Caco-2 (cell line): ENCODE measurements around the gene TMEM184B. TPM values are rescaled to one million over a fixed set of nuclear protein-coding genes. Genes with fewer than 3 reads are reported as not detected.
"Not testable (repeated sequence)": the region's sequence is repeated elsewhere in the genome, so short reads cannot be mapped to it uniquely, and the experiment has no call there.

Source experiments
- BruUV-seq: library from RNA; stranded (reverse); fragments of 400-500 nt; replicated peaks from 2 replicates; lab custom pipeline; 2021; lab: Mats Ljungman, UMichigan
- CTCF ChIA-PET: fragments of 300-600 bp; sonication (Branson Sonifier 250); formaldehyde crosslinking; loops from one replicate; lab custom pipeline; 2022; ENCODE audit warnings: antibody characterized with exemption; lab: Charles Lee
- POLR2A ChIA-PET: fragments of 300-600 bp; sonication (Branson Sonifier 250); formaldehyde crosslinking; loops from one replicate; lab custom pipeline; 2022; ENCODE audit warnings: antibody characterized with exemption; lab: Charles Lee
- DNase-seq, 2 experiments: peaks; one replicate each; pipeline versions ENCODE4 v3.0.0 to v3.0.0-alpha.2; 2020 to 2022
- H3K27me3 ChIP-seq: replicated peaks from 2 replicates; pipeline ENCODE4 v1.6.0; 2011; ENCODE audit warnings: low read length; ENCODE audit not compliant: control insufficient read depth, insufficient read depth
- H3K36me3 ChIP-seq: 2 replicates; pipeline ENCODE4 v1.5.1; 2011; ENCODE audit warnings: low read length; ENCODE audit not compliant: control insufficient read depth, insufficient read depth
- H3K4me1 ChIP-seq: fragments of 250-450 bp; sonication (Bioruptor Pico); 2 replicates; pipeline ENCODE4 v1.5.1; 2020; ENCODE audit warnings: mild to moderate bottlenecking
- H3K4me3 ChIP-seq: 2 replicates; pipeline ENCODE4 v1.5.1; 2011; ENCODE audit warnings: low read depth, mild to moderate bottlenecking, control low read depth, low read length
- H3K9me3 ChIP-seq: fragments of 250-450 bp; sonication (Bioruptor Pico); 2 replicates; pipeline ENCODE4 v1.5.1; 2020; ENCODE audit warnings: mild to moderate bottlenecking, moderate library complexity
- H3K27ac Mint-ChIP-seq: one replicate; pipeline ENCODE4 v1.8.0; 2022; ENCODE audit warnings: mixed read lengths; ENCODE audit not compliant: unreplicated experiment
- H3K27me3 Mint-ChIP-seq: one replicate; pipeline ENCODE4 v1.8.0; 2022; ENCODE audit warnings: mixed read lengths; ENCODE audit not compliant: insufficient read depth, unreplicated experiment
- H3K36me3 Mint-ChIP-seq: one replicate; pipeline ENCODE4 v1.8.0; 2022; ENCODE audit warnings: mild to moderate bottlenecking, mixed read lengths; ENCODE audit not compliant: insufficient read depth, unreplicated experiment
- H3K4me1 Mint-ChIP-seq: one replicate; pipeline ENCODE4 v1.8.0; 2022; ENCODE audit warnings: low read depth, mixed read lengths; ENCODE audit not compliant: unreplicated experiment
- H3K4me3 Mint-ChIP-seq: one replicate; pipeline ENCODE4 v1.8.0; 2022; ENCODE audit warnings: mild to moderate bottlenecking, moderate library complexity, mixed read lengths; ENCODE audit not compliant: unreplicated experiment
- H3K9me3 Mint-ChIP-seq: one replicate; pipeline ENCODE4 v1.8.0; 2022; ENCODE audit warnings: mixed read lengths; ENCODE audit not compliant: unreplicated experiment
- intact Hi-C: fragments of 100-400 bp; cut with micrococcal nuclease; formaldehyde crosslinking; loops from one replicate; pipeline ENCODE4 v1.10.0; 2022; ENCODE audit not compliant: unreplicated experiment
- total RNA-seq: library from RNA; stranded (reverse); gene quantifications from 2 replicates; pipeline ENCODE4 v1.2.3, GENCODE V29; 2022
- TF ChIP-seq, protein P1 (sequence below), 2 experiments: fragments of 200-600 bp in 1 of 2; IDR thresholded peaks; 1 replicate in 1 of 2; 2 replicates in 1 of 2; pipeline versions ENCODE4 v1.5.1 to v1.8.0; 2011 to 2022; ENCODE audit warnings: antibody characterized with exemption in 1 of 2, control low read depth in 1 of 2, inconsistent platforms in 1 of 2, low read depth in 1 of 2, low read length in 1 of 2, mild to moderate bottlenecking in 1 of 2, moderate library complexity in 1 of 2; ENCODE audit not compliant: insufficient read depth in 1 of 2, severe bottlenecking in 1 of 2, unreplicated experiment in 1 of 2

TMEM184B gene
- total RNA-seq, 1 experiment from 2014 or later = 53.3 TPM

DNA sequence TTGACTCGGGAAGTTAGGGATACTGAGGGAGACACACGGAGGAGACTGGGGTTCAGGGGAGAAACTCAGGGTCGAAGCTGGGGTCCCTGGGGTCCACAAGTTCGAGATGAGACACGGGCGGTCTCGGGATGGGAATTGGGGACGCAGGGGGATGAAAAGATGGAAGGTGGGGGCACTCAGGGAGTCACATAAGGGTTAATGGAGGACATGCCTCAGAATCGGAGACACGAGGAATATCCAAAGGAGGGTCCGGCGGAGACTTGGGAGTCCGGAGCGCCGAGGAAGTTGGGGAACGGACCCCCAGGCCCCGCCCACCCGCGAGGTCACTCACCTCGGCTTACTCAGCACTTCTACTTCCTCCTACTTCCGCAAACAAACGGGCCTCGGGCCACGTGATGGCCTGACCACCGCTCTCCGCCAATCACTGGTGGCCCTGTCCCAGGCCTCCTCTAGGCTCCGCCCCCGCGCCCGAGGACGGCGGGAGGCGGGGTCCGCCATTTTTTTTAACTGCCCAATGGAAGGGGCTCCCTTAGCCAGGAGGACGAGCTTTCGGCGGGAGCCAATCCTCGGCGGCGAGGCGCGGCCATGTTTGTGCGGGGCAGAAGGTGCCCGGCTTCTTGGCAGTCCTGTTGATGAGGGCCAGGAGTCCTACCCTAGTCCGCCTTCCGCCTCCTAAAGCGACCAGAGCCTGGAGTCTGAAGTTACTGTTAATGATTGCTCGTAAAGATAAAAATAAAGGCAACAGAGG is 91.2 kb downstream of the TMEM184B start, which contains the start of gene PLA2G6:
Gene PLA2G6 (minus strand): TSS at position 378 of the 748 bp plus-strand sequence. CDS start 12,404 bp downstream, outside the sequence.
- Histone ChIP-seq H3K36me3 (no peaks in the 10 kb centered on the region), H3K4me3 (peak within 1 kb of the TSS; percentile 55), H3K9me3 (no peaks in the 10 kb centered on the region), H3K4me1 (peaks cover 44% of the 10 kb centered on the region), H3K27me3 (no peaks in the 10 kb centered on the region)
- peak within 1 kb of the TSS; percentile 97 for H3K4me3 Mint-ChIP-seq
- H3K27me3 Mint-ChIP-seq = no peaks in the 10 kb centered on the region
- DNase-seq = peak; percentile 99
- no TSS peak for BruUV-seq
- H3K4me1 Mint-ChIP-seq = peaks cover 32% of the 10 kb centered on the region
- no peaks in the 10 kb centered on the region for H3K9me3 Mint-ChIP-seq
- TF ChIP-seq, protein P1, sequence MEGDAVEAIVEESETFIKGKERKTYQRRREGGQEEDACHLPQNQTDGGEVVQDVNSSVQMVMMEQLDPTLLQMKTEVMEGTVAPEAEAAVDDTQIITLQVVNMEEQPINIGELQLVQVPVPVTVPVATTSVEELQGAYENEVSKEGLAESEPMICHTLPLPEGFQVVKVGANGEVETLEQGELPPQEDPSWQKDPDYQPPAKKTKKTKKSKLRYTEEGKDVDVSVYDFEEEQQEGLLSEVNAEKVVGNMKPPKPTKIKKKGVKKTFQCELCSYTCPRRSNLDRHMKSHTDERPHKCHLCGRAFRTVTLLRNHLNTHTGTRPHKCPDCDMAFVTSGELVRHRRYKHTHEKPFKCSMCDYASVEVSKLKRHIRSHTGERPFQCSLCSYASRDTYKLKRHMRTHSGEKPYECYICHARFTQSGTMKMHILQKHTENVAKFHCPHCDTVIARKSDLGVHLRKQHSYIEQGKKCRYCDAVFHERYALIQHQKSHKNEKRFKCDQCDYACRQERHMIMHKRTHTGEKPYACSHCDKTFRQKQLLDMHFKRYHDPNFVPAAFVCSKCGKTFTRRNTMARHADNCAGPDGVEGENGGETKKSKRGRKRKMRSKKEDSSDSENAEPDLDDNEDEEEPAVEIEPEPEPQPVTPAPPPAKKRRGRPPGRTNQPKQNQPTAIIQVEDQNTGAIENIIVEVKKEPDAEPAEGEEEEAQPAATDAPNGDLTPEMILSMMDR (IDR thresholded peaks at IDR 0.05; ENCODE audit: insufficient read depth in 1 of 2, low read depth in 1 of 2, low read length in 1 of 2, severe bottlenecking in 1 of 2, unreplicated experiment in 1 of 2) = no peak
- ChIA-PET POLR2A (interaction anchor here (0.6 to 1.0 kb wide), 8 partner anchors 11 to 77 kb away, joined by 3 to 15 read pairs (median 4); partner anchors contain the start of gene MAFF), CTCF (interaction anchor here (0.7 to 1.0 kb wide), 4 partner anchors 20 to 217 kb away, joined by 3 to 4 read pairs (median 4); no protein-coding TSS in a partner anchor)
- peaks cover 18% of the 10 kb centered on the region for H3K36me3 Mint-ChIP-seq
- intact Hi-C loops = loop anchor here (2.0 to 10.0 kb wide), 3 partner anchors 21 to 67 kb away; partner anchors contain the start of gene BAIAP2L2
- H3K27ac Mint-ChIP-seq = peak within 1 kb of the TSS; percentile 99

DNA sequence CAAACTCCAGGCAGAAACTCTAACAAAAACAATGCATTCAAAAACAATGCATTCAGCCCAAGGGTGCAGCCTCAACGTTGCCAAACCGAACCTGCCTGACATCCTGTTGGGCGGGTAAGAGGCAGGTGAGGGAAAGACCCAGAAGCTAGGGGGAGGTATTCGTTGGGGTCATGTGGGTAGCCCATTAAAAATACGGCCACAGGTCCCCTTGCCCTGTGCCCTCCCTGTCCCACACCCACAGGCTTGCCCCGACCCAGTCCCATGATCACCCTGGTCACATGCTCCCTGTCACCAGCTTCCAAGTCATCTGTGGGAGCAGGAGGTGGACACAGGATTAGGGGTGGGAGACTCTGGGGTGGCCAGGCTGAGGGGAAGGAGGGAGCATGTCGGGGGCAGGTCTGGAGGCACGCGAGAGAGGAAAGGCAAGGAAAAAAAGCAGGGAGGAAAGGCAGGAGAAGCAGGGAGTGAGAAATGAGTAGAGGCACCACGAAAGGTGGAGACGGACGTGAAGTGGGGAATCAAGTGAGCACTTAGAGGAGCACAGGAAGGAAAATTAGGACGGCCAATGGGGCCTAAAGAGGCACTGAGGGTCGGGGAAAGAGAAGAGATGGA is 91.9 kb downstream of the TMEM184B start:
- ChIA-PET CTCF (interaction anchor here (0.7 kb wide), 1 partner anchor 80 kb away, joined by 3 read pairs; no protein-coding TSS in a partner anchor), POLR2A (interaction anchor here (0.8 kb wide), 1 partner anchor 21 kb away, joined by 5 read pairs; the partner anchor contains the start of gene MAFF)
- TF ChIP-seq, protein P1 (IDR thresholded peaks at IDR 0.05; ENCODE audit: insufficient read depth in 1 of 2, low read depth in 1 of 2, low read length in 1 of 2, severe bottlenecking in 1 of 2, unreplicated experiment in 1 of 2) = no peak
- peak; percentile 36 to 53 for DNase-seq
- H3K9me3 Mint-ChIP-seq = no peaks in the 10 kb centered on the region
- H3K36me3 Mint-ChIP-seq = peaks cover 14% of the 10 kb centered on the region
- H3K27me3 Mint-ChIP-seq = no peaks in the 10 kb centered on the region
- H3K4me3 Mint-ChIP-seq = peak overlapping the region; percentile 97
- intact Hi-C loops = loop anchor here (2.0 to 10.0 kb wide), 3 partner anchors 22 to 66 kb away; partner anchors contain the start of gene BAIAP2L2
- Histone ChIP-seq H3K4me3 (peak overlapping the region; percentile 55), H3K4me1 (peaks cover 44% of the 10 kb centered on the region), H3K36me3 (no peaks in the 10 kb centered on the region), H3K9me3 (no peaks in the 10 kb centered on the region), H3K27me3 (no peaks in the 10 kb centered on the region)
- peak overlapping the region; percentile 99 for H3K27ac Mint-ChIP-seq
- TSS peak; percentile 58 for BruUV-seq
- H3K4me1 Mint-ChIP-seq = peaks cover 26% of the 10 kb centered on the region

- CTCF ChIA-PET, H3K36me3 ChIP-seq, H3K27me3 Mint-ChIP-seq, H3K4me3 ChIP-seq, H3K9me3 ChIP-seq, POLR2A ChIA-PET, H3K27me3 ChIP-seq, BruUV-seq, DNase-seq, H3K9me3 Mint-ChIP-seq: not testable (repeated sequence)
- peaks cover 44% of the 10 kb centered on the region for H3K4me1 ChIP-seq
- peaks cover 26% of the 10 kb centered on the region for H3K4me1 Mint-ChIP-seq
- intact Hi-C loops = loop anchor here (1.0 kb wide), 1 partner anchor 14 kb away; no protein-coding TSS in a partner anchor
- peak overlapping the region; percentile 99 for H3K27ac Mint-ChIP-seq
- H3K36me3 Mint-ChIP-seq = peaks cover 21% of the 10 kb centered on the region
- H3K4me3 Mint-ChIP-seq = peak overlapping the region; percentile 7
Observed at GRCh38 chr22:38178605-38178937, 94.2 kb downstream of the TMEM184B start.
